ENCODE data around the gene RPRD2. TPM values are rescaled to one million over a fixed set of nuclear protein-coding genes. Genes with fewer than 3 reads are reported as not detected.

RPRD2 gene
- total and polyA plus RNA-seq, 2 experiments from 2014 or later, result 16.8 to 20.4 TPM

- Mint-ChIP-seq H3K9me3 (no peaks in the 10 kb centered on the region; the same call in 2 of the 3 replicates), H3K4me1 (peaks cover 8% of the 10 kb centered on the region), H3K27ac (no peak overlapping the region), H3K4me3 (no peak overlapping the region), H3K36me3 (ENCODE audit: low read depth) (peaks cover 6% of the 10 kb centered on the region; the same call in 1 of the 3 replicates), H3K27me3 (ENCODE audit: insufficient read depth, low read depth, poor library complexity) (peaks cover 27% of the 10 kb centered on the region)
- no peak for DNase-seq (ENCODE audit: low spot score)
- H3K4me3 ChIP-seq, result no peak overlapping the region
- no peaks in the 10 kb centered on the region for H3K79me2 ChIP-seq (replicated peaks; ENCODE audit: insufficient read depth)
- TF ChIP-seq ZNF331 (CRISPR knock-in tag; IDR thresholded peaks at IDR 0.05; ENCODE audit: low read depth) (no peak), CTCF (conservative IDR thresholded peaks at IDR 0.05; ENCODE audit: low read depth in 2 of 2) (no peak), STAT1 (IDR thresholded peaks at IDR 0.05; ENCODE audit: unreplicated experiment) (no peak), NANOG (IDR thresholded peaks at IDR 0.05; ENCODE audit: borderline replicate concordance) (no peak), JUNB (IDR thresholded peaks at IDR 0.05; ENCODE audit: unreplicated experiment) (no peak), ETS1 (IDR thresholded peaks at IDR 0.05) (no peak), EZH2 (IDR thresholded peaks at IDR 0.05; ENCODE audit: low read depth, unreplicated experiment) (no peak)
- TF ChIP-seq, protein P1, sequence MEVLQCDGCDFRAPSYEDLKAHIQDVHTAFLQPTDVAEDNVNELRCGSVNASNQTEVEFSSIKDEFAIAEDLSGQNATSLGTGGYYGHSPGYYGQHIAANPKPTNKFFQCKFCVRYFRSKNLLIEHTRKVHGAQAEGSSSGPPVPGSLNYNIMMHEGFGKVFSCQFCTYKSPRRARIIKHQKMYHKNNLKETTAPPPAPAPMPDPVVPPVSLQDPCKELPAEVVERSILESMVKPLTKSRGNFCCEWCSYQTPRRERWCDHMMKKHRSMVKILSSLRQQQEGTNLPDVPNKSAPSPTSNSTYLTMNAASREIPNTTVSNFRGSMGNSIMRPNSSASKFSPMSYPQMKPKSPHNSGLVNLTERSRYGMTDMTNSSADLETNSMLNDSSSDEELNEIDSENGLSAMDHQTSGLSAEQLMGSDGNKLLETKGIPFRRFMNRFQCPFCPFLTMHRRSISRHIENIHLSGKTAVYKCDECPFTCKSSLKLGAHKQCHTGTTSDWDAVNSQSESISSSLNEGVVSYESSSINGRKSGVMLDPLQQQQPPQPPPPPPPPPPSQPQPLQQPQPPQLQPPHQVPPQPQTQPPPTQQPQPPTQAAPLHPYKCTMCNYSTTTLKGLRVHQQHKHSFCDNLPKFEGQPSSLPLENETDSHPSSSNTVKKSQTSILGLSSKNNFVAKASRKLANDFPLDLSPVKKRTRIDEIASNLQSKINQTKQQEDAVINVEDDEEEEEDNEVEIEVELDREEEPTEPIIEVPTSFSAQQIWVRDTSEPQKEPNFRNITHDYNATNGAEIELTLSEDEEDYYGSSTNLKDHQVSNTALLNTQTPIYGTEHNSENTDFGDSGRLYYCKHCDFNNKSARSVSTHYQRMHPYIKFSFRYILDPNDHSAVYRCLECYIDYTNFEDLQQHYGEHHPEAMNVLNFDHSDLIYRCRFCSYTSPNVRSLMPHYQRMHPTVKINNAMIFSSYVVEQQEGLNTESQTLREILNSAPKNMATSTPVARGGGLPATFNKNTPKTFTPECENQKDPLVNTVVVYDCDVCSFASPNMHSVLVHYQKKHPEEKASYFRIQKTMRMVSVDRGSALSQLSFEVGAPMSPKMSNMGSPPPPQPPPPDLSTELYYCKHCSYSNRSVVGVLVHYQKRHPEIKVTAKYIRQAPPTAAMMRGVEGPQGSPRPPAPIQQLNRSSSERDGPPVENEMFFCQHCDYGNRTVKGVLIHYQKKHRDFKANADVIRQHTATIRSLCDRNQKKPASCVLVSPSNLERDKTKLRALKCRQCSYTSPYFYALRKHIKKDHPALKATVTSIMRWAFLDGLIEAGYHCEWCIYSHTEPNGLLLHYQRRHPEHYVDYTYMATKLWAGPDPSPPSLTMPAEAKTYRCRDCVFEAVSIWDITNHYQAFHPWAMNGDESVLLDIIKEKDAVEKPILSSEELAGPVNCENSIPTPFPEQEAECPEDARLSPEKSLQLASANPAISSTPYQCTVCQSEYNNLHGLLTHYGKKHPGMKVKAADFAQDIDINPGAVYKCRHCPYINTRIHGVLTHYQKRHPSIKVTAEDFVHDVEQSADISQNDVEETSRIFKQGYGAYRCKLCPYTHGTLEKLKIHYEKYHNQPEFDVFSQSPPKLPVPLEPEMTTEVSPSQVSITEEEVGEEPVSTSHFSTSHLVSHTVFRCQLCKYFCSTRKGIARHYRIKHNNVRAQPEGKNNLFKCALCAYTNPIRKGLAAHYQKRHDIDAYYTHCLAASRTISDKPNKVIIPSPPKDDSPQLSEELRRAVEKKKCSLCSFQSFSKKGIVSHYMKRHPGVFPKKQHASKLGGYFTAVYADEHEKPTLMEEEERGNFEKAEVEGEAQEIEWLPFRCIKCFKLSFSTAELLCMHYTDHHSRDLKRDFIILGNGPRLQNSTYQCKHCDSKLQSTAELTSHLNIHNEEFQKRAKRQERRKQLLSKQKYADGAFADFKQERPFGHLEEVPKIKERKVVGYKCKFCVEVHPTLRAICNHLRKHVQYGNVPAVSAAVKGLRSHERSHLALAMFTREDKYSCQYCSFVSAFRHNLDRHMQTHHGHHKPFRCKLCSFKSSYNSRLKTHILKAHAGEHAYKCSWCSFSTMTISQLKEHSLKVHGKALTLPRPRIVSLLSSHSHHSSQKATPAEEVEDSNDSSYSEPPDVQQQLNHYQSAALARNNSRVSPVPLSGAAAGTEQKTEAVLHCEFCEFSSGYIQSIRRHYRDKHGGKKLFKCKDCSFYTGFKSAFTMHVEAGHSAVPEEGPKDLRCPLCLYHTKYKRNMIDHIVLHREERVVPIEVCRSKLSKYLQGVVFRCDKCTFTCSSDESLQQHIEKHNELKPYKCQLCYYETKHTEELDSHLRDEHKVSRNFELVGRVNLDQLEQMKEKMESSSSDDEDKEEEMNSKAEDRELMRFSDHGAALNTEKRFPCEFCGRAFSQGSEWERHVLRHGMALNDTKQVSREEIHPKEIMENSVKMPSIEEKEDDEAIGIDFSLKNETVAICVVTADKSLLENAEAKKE (CRISPR knock-in tag; IDR thresholded peaks at IDR 0.05), result no peak
- TF ChIP-seq, protein P2, sequence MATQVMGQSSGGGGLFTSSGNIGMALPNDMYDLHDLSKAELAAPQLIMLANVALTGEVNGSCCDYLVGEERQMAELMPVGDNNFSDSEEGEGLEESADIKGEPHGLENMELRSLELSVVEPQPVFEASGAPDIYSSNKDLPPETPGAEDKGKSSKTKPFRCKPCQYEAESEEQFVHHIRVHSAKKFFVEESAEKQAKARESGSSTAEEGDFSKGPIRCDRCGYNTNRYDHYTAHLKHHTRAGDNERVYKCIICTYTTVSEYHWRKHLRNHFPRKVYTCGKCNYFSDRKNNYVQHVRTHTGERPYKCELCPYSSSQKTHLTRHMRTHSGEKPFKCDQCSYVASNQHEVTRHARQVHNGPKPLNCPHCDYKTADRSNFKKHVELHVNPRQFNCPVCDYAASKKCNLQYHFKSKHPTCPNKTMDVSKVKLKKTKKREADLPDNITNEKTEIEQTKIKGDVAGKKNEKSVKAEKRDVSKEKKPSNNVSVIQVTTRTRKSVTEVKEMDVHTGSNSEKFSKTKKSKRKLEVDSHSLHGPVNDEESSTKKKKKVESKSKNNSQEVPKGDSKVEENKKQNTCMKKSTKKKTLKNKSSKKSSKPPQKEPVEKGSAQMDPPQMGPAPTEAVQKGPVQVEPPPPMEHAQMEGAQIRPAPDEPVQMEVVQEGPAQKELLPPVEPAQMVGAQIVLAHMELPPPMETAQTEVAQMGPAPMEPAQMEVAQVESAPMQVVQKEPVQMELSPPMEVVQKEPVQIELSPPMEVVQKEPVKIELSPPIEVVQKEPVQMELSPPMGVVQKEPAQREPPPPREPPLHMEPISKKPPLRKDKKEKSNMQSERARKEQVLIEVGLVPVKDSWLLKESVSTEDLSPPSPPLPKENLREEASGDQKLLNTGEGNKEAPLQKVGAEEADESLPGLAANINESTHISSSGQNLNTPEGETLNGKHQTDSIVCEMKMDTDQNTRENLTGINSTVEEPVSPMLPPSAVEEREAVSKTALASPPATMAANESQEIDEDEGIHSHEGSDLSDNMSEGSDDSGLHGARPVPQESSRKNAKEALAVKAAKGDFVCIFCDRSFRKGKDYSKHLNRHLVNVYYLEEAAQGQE (IDR thresholded peaks at IDR 0.05; ENCODE audit: unreplicated experiment), result no peak
- no peaks in the 10 kb centered on the region for H3K36me3 ChIP-seq (ENCODE audit: insufficient read depth)
- 0 out of 2 replicates have a peak, but pooled peaks cover 17% of the 10 kb centered on the region for H3F3A ChIP-seq (replicated peaks; ENCODE audit: low read depth)
- no peak overlapping the region for H3K27ac ChIP-seq (ENCODE audit: low read depth)
- no peaks in the 10 kb centered on the region for H3K27me3 ChIP-seq (ENCODE audit: insufficient read depth)
- H4K20me1 ChIP-seq (replicated peaks; ENCODE audit: insufficient read depth), result no peaks in the 10 kb centered on the region
- no peak overlapping the region for H2AFZ ChIP-seq
- no peaks in the 10 kb centered on the region for H3K9me2 ChIP-seq (ENCODE audit: insufficient read depth)
- peaks cover 7% of the 10 kb centered on the region; the same call in 1 of the 2 replicates for H3K4me1 ChIP-seq (ENCODE audit: insufficient read depth)
- H3K4me2 ChIP-seq, result no peak overlapping the region
- ATAC-seq, result no peak
Measured at GRCh38 chr1:150513351-150513791, 149.4 kb downstream of the RPRD2 start.
